Mesenchymal stem cell (in vitro differentiated cells and primary cell): ENCODE results near the gene ALDOA.

Experiments
- DNase-seq: peaks from one replicate; pipeline ENCODE4 v3.0.0-alpha.2; 2013
- H2AFZ ChIP-seq: one replicate; pipeline ENCODE4 v1.6.1; 2013; ENCODE audit warnings: low read depth, mild to moderate bottlenecking, control low read depth, inconsistent platforms, low read length, moderate library complexity
- H2AK5ac ChIP-seq: 2 replicates; pipeline ENCODE4 v1.6.1; 2013; ENCODE audit warnings: low read length, moderate library complexity, mild to moderate bottlenecking, inconsistent platforms; ENCODE audit not compliant: severe bottlenecking
- H2BK120ac ChIP-seq: one replicate; pipeline ENCODE4 v1.6.1; 2013; ENCODE audit warnings: low read depth, mild to moderate bottlenecking, inconsistent platforms, low read length, moderate library complexity
- H2BK12ac ChIP-seq, 2 experiments: one replicate each; pipeline ENCODE4 v1.6.1; 2013; ENCODE audit warnings: inconsistent platforms in 2 of 2, low read length in 2 of 2, mild to moderate bottlenecking in 2 of 2, moderate library complexity in 2 of 2, control low read depth in 1 of 2
- H2BK15ac ChIP-seq: one replicate; pipeline ENCODE4 v1.6.1; 2013; ENCODE audit warnings: mild to moderate bottlenecking, low read depth, inconsistent platforms; ENCODE audit not compliant: poor library complexity, severe bottlenecking
- H2BK5ac ChIP-seq: 2 replicates; pipeline ENCODE4 v1.6.1; 2013; ENCODE audit warnings: low read depth, mild to moderate bottlenecking, low read length, control low read depth, inconsistent platforms; ENCODE audit not compliant: poor library complexity, severe bottlenecking
- H3K14ac ChIP-seq, 2 experiments: one replicate each; pipeline ENCODE4 v1.6.1; 2013; ENCODE audit warnings: inconsistent platforms in 2 of 2, low read length in 2 of 2, control low read depth in 1 of 2, mild to moderate bottlenecking in 1 of 2, moderate library complexity in 1 of 2
- H3K18ac ChIP-seq, 2 experiments: one replicate each; pipeline ENCODE4 v1.6.1; 2013; ENCODE audit warnings: inconsistent platforms in 2 of 2, low read length in 2 of 2, control low read depth in 1 of 2, low read depth in 1 of 2, mild to moderate bottlenecking in 1 of 2
- H3K23ac ChIP-seq, 2 experiments: one replicate each; pipeline ENCODE4 v1.6.1; 2013; ENCODE audit warnings: inconsistent platforms in 2 of 2, low read length in 2 of 2, mild to moderate bottlenecking in 2 of 2, moderate library complexity in 2 of 2, control low read depth in 1 of 2
- H3K27ac ChIP-seq: 2 replicates; pipeline ENCODE4 v1.5.1; 2013; ENCODE audit warnings: mild to moderate bottlenecking, moderate library complexity, low read length, control low read depth, inconsistent platforms; ENCODE audit not compliant: poor library complexity, severe bottlenecking
- H3K27me3 ChIP-seq, 2 experiments: 2 replicates each; pipeline versions ENCODE4 v1.6.1 to v1.7.0; 2013; ENCODE audit warnings: low read length in 2 of 2, mild to moderate bottlenecking in 2 of 2, moderate library complexity in 2 of 2, control low read depth in 1 of 2, inconsistent platforms in 1 of 2; ENCODE audit not compliant: control insufficient read depth in 1 of 2, insufficient read depth in 1 of 2
- H3K36me3 ChIP-seq, 2 experiments: 2 replicates each; pipeline versions ENCODE4 v1.6.1 to v1.7.0; 2013; ENCODE audit warnings: low read length in 2 of 2, control low read depth in 1 of 2, inconsistent platforms in 1 of 2, low read depth in 1 of 2, mild to moderate bottlenecking in 1 of 2; ENCODE audit not compliant: insufficient read depth in 2 of 2, control insufficient read depth in 1 of 2
- H3K4ac ChIP-seq, 2 experiments: one replicate each; pipeline ENCODE4 v1.6.1; 2013; ENCODE audit warnings: inconsistent platforms in 2 of 2, low read length in 2 of 2, mild to moderate bottlenecking in 2 of 2, moderate library complexity in 2 of 2, control low read depth in 1 of 2, low read depth in 1 of 2
- H3K4me1 ChIP-seq: 2 replicates; pipeline ENCODE4 v1.6.1; 2013; ENCODE audit warnings: low read depth, low read length, control low read depth; ENCODE audit not compliant: control insufficient read depth, insufficient read depth
- H3K4me2 ChIP-seq: 2 replicates; pipeline ENCODE4 v1.6.1; 2013; ENCODE audit warnings: low read length, mild to moderate bottlenecking, inconsistent platforms; ENCODE audit not compliant: poor library complexity, severe bottlenecking
- H3K4me3 ChIP-seq, 2 experiments: 2 replicates each; pipeline versions ENCODE4 v1.5.1 to v1.7.0; 2013; ENCODE audit warnings: low read length in 2 of 2, mild to moderate bottlenecking in 2 of 2, control low read depth in 1 of 2, low read depth in 1 of 2; ENCODE audit not compliant: insufficient read depth in 1 of 2
- H3K79me1 ChIP-seq: replicated peaks from 2 replicates; pipeline ENCODE4 v1.6.1; 2013; ENCODE audit warnings: mild to moderate bottlenecking, control low read depth, low read length, inconsistent platforms; ENCODE audit not compliant: poor library complexity, severe bottlenecking
- H3K9ac ChIP-seq: 2 replicates; pipeline ENCODE4 v1.7.0; 2013; ENCODE audit warnings: mild to moderate bottlenecking, low read length, moderate library complexity
- H3K9me3 ChIP-seq: 2 replicates; pipeline ENCODE4 v1.7.0; 2013; ENCODE audit warnings: mild to moderate bottlenecking, low read length; ENCODE audit not compliant: control insufficient read depth
- H4K8ac ChIP-seq: one replicate; pipeline ENCODE4 v1.6.1; 2013; ENCODE audit warnings: inconsistent platforms, mild to moderate bottlenecking, low read length, moderate library complexity
- H4K91ac ChIP-seq: one replicate; pipeline ENCODE4 v1.6.1; 2013; ENCODE audit warnings: mild to moderate bottlenecking, low read length, inconsistent platforms
- WGBS: methylation state at CpG from one replicate; pipeline ENCODE4 v1.1.7; 2013; ENCODE audit warnings: mixed read lengths; 5-methylcytosine and 5-hydroxymethylcytosine counted together

ALDOA gene

GRCh38 chr16:30025156-30025555, 40.4 kb upstream of the ALDOA start:
- Histone ChIP-seq H2AK5ac (no peak overlapping the region), H3K9ac (no peak overlapping the region), H4K91ac (no peak overlapping the region), H3K4ac (no peak overlapping the region), H2BK15ac (no peak overlapping the region), H4K8ac (no peak overlapping the region), H2AFZ (no peak overlapping the region), H3K27me3 (peaks cover 54 to 78% of the 10 kb centered on the region in 2 experiments), H3K36me3 (no peaks in the 10 kb centered on the region), H3K4me1 (peaks cover 11% of the 10 kb centered on the region), H3K9me3 (no peaks in the 10 kb centered on the region), H2BK5ac (no peak overlapping the region), H3K14ac (peak overlapping the region in 1 of 2 experiments; percentile 44), H2BK12ac (no peak overlapping the region), H3K27ac (no peak overlapping the region), H3K23ac (no peak overlapping the region), H3K79me1 (no peaks in the 10 kb centered on the region), H2BK120ac (no peak overlapping the region), H3K4me3 (no peak overlapping the region), H3K4me2 (no peak overlapping the region), H3K18ac (no peak overlapping the region)
- 80% methylated on average over 20 of the region's 20 CpGs for WGBS
- DNase-seq = no peak

- H3K27me3 ChIP-seq = peaks cover 58 to 82% of the 10 kb centered on the region in 2 experiments
- no peak overlapping the region for H2AK5ac ChIP-seq
- no peak overlapping the region for H3K14ac ChIP-seq
- H4K91ac ChIP-seq = no peak overlapping the region
- no peak overlapping the region for H3K4me2 ChIP-seq
- H2BK12ac ChIP-seq = no peak overlapping the region
- H2BK120ac ChIP-seq = no peak overlapping the region
- no peak overlapping the region for H3K23ac ChIP-seq
- H3K36me3 ChIP-seq = no peaks in the 10 kb centered on the region
- no peak overlapping the region for H3K4ac ChIP-seq
- no peak overlapping the region for H3K9ac ChIP-seq
- H4K8ac ChIP-seq = no peak overlapping the region
- WGBS = 60% methylated on average over 7 of the region's 7 CpGs
- no peaks in the 10 kb centered on the region for H3K9me3 ChIP-seq
- no peak for DNase-seq
- H3K79me1 ChIP-seq = no peaks in the 10 kb centered on the region
- peaks cover 14% of the 10 kb centered on the region for H3K4me1 ChIP-seq
- H3K27ac ChIP-seq = no peak overlapping the region
- H2BK5ac ChIP-seq = no peak overlapping the region
- H3K4me3 ChIP-seq = no peak overlapping the region
- no peak overlapping the region for H3K18ac ChIP-seq
- H2BK15ac ChIP-seq = no peak overlapping the region
- no peak overlapping the region for H2AFZ ChIP-seq
These were observed 40.0 kb upstream of the ALDOA start for GRCh38 chr16:30025574-30025973.

GRCh38 chr16:30026449-30026848, 39.1 kb upstream of the ALDOA start:
- H3K27ac ChIP-seq = no peak overlapping the region
- H3K23ac ChIP-seq = peak overlapping the region in 1 of 2 experiments; percentile 42
- H3K18ac ChIP-seq = no peak overlapping the region
- no peaks in the 10 kb centered on the region for H3K36me3 ChIP-seq
- H3K9ac ChIP-seq = no peak overlapping the region
- no peak overlapping the region for H2BK120ac ChIP-seq
- no peak overlapping the region for H2BK5ac ChIP-seq
- H4K91ac ChIP-seq = no peak overlapping the region
- no peak overlapping the region for H3K4ac ChIP-seq
- no peak overlapping the region for H2BK12ac ChIP-seq
- 88% methylated on average over 18 of the region's 18 CpGs for WGBS
- no peak for DNase-seq
- H2BK15ac ChIP-seq = no peak overlapping the region
- peaks cover 16% of the 10 kb centered on the region for H3K4me1 ChIP-seq
- H3K79me1 ChIP-seq = no peaks in the 10 kb centered on the region
- no peak overlapping the region for H2AFZ ChIP-seq
- H3K9me3 ChIP-seq = no peaks in the 10 kb centered on the region
- H3K27me3 ChIP-seq = peaks cover 67 to 79% of the 10 kb centered on the region in 2 experiments
- no peak overlapping the region for H2AK5ac ChIP-seq
- H3K4me2 ChIP-seq = no peak overlapping the region
- peak overlapping the region in 1 of 2 experiments; percentile 5 for H3K14ac ChIP-seq
- H4K8ac ChIP-seq = no peak overlapping the region
- H3K4me3 ChIP-seq = no peak overlapping the region

- Histone ChIP-seq H3K18ac (no peak overlapping the region), H3K27me3 (peaks cover 80 to 88% of the 10 kb centered on the region in 2 experiments), H3K4me3 (no peak overlapping the region), H2BK12ac (no peak overlapping the region), H3K9me3 (no peaks in the 10 kb centered on the region), H3K27ac (no peak overlapping the region), H3K4me2 (no peak overlapping the region), H3K4me1 (peaks cover 12% of the 10 kb centered on the region), H3K36me3 (no peaks in the 10 kb centered on the region), H4K8ac (no peak overlapping the region), H3K79me1 (no peaks in the 10 kb centered on the region), H2BK15ac (no peak overlapping the region), H3K4ac (no peak overlapping the region), H3K14ac (no peak overlapping the region), H4K91ac (no peak overlapping the region), H2AK5ac (no peak overlapping the region), H2AFZ (no peak overlapping the region), H2BK5ac (no peak overlapping the region), H3K23ac (no peak overlapping the region), H2BK120ac (no peak overlapping the region), H3K9ac (no peak overlapping the region)
- DNase-seq = no peak
- 58% methylated on average over 13 of the region's 13 CpGs for WGBS
These were observed 37.7 kb upstream of the ALDOA start for GRCh38 chr16:30027588-30028437.
